K562 (cell line): ENCODE results near the gene RBFOX2.

Experiments used
- CREB1 ChIP-seq, 2 experiments: sonication (generic) in 1 of 2; formaldehyde crosslinking in 1 of 2; IDR thresholded peaks; 2 replicates each; pipeline versions ENCODE4 v1.6.1 to v1.8.0; 2012 to 2022; ENCODE audit warnings: inconsistent platforms in 1 of 2, mild to moderate bottlenecking in 1 of 2, missing genetic modification reagents in 1 of 2, moderate library complexity in 1 of 2
- CTCF ChIP-seq, 3 experiments: IDR thresholded peaks in 2 of 3; conservative IDR thresholded peaks in 1 of 3; 2 replicates each; pipeline ENCODE4 v1.5.1; 2011 to 2012; ENCODE audit warnings: low read length in 3 of 3, mild to moderate bottlenecking in 3 of 3, control low read depth in 2 of 3, improper control_type of control experiment in 1 of 3, inconsistent platforms in 1 of 3, low read depth in 1 of 3, mixed read lengths in 1 of 3, moderate library complexity in 1 of 3; ENCODE audit not compliant: insufficient read depth in 2 of 3
- HNRNPLL ChIP-seq: fragments of 200-400 bp; formaldehyde crosslinking; IDR thresholded peaks from 2 replicates; pipeline ENCODE4 v1.6.1; 2017; ENCODE audit warnings: low read length, low read depth, mild to moderate bottlenecking; ENCODE audit not compliant: poor library complexity, severe bottlenecking
- ZNF280B ChIP-seq: fragments of 250-450 bp; sonication (Bioruptor Pico); IDR thresholded peaks from 2 replicates; pipeline ENCODE4 v1.5.1; 2021; ENCODE audit warnings: mild to moderate bottlenecking

- TF ChIP-seq CTCF (IDR thresholded peaks at IDR 0.05 in 2 of 3, conservative IDR thresholded peaks at IDR 0.05 in 1 of 3; ENCODE audit: insufficient read depth in 2 of 3, low read depth in 1 of 3, low read length in 3 of 3) (no peak), CREB1 (IDR thresholded peaks at IDR 0.05) (no peak), CREB1 (CRISPR knock-in tag; IDR thresholded peaks at IDR 0.05) (no peak), ZNF280B (no peak), HNRNPLL (no peak)
Observed at GRCh38 chr22:35915477-35916013, 113.1 kb downstream of the RBFOX2 start.
